Activated CD4-positive, alpha-beta T cell treated with anti-CD3 and anti-CD28 coated beads, Interleukin-2, amount 50 U/mL, for 4 hours (primary cell): ENCODE results near the gene CHD9.
"Not testable (repeated sequence)": the region's sequence is repeated elsewhere in the genome, so short reads cannot be mapped to it uniquely, and the experiment has no call there.

ENCODE experiments used
- DNase-seq, 2 experiments: peaks; one replicate each; pipeline ENCODE4 v3.0.0-alpha.2; 2020

Gene CHD9, protein sequence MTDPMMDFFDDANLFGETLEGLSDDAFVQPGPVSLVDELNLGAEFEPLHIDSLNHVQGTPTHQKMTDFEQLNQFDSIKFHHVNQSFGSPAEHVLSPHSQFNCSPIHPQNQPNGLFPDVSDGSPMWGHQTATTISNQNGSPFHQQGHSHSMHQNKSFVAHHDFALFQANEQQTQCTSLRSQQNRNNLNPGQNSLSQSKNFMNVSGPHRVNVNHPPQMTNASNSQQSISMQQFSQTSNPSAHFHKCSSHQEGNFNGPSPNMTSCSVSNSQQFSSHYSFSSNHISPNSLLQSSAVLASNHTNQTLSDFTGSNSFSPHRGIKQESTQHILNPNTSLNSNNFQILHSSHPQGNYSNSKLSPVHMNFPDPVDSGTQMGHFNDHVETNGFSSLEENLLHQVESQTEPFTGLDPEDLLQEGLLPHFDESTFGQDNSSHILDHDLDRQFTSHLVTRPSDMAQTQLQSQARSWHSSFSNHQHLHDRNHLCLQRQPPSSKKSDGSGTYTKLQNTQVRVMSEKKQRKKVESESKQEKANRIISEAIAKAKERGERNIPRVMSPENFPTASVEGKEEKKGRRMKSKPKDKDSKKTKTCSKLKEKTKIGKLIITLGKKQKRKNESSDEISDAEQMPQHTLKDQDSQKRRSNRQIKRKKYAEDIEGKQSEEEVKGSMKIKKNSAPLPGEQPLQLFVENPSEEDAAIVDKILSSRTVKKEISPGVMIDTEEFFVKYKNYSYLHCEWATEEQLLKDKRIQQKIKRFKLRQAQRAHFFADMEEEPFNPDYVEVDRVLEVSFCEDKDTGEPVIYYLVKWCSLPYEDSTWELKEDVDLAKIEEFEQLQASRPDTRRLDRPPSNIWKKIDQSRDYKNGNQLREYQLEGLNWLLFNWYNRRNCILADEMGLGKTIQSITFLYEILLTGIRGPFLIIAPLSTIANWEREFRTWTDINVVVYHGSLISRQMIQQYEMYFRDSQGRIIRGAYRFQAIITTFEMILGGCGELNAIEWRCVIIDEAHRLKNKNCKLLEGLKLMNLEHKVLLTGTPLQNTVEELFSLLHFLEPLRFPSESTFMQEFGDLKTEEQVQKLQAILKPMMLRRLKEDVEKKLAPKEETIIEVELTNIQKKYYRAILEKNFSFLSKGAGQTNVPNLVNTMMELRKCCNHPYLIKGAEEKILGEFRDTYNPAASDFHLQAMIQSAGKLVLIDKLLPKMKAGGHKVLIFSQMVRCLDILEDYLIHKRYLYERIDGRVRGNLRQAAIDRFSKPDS (N-terminal part only)

DNA sequence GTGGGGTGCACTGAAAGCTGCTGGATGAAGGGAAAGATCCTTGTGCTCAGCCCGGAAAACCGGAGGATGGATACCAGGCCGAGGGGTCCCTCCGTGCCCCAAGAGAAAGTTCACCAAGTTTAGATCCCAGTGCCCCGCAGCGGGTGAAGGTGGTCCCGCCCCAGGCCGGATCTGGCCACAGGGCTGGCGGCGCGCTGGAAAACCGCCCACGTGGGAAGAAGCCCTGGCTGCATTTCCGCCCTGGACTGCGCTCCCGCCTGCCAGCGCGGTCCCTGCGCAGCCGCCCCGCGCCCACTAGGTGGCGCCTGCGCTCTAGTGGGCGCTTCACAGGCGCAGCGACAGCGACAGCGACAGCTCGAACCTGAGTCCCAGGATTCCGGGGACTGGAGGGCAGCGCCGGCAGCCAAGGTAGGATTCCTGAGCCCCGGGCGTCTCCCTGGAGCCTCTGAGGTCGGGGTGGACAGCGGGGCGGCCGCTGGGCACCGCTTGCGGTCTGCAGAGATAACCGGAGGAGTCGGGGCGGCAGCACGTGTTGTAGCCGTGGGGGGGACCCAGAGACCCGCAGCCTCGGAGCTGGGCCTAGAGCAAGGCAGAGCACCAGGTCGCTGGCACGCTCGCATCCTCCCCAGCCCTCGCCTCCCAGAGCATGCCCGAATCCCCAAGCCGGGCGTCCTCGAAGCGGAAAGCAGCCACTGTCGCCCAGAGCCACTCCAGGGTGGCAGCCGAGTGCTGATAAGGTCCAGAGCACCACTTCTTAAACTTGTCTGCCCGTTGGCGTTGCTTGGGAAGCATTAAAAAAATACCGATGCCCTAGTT lies at the start of gene CHD9:
TSS of gene CHD9 (plus strand) at position 322 of the 816 bp plus-strand sequence. CDS start 101,099 bp downstream, outside the sequence.
- peak; percentile 50 to 59 for DNase-seq

DNA sequence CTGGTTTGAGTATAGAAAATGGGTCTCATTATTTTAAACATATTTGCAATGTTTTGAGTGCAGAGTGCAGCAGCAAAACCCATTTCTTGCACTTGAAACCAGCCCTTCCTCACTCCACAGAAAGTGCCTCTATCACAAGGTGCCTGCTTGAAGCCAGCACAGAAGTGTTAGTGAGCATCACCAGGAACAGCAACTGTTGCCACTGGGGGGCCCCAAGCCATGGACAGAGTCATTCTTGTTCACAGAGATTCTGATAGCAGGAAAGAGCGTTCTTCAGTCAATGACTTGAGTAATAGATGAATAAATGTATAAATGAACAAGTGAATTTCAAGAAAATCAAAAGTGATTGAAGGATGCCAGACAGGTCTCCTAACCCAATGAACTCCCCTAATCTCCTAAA lies 47.7 kb upstream of the CHD9 start:
- DNase-seq = no peak

DNA sequence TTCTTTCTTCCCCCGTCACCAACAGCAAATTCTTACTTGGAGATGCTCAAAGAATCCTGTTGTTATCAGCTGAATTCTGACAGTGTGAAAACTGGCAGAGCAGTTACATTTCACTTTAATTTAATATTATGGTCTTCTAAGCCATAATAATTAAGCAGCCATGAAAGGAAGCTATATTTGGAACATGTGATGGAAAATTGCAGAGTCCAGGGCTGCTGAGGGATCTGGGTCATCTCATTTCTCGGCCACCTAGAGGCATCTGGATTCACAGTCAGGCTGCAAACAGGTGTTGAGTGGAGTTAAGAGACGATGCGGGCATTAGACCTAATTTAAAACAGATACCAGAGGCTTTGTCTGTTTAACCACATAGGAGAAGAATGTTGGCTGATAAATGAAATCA lies 40.5 kb upstream of the CHD9 start:
- no peak for DNase-seq

DNA sequence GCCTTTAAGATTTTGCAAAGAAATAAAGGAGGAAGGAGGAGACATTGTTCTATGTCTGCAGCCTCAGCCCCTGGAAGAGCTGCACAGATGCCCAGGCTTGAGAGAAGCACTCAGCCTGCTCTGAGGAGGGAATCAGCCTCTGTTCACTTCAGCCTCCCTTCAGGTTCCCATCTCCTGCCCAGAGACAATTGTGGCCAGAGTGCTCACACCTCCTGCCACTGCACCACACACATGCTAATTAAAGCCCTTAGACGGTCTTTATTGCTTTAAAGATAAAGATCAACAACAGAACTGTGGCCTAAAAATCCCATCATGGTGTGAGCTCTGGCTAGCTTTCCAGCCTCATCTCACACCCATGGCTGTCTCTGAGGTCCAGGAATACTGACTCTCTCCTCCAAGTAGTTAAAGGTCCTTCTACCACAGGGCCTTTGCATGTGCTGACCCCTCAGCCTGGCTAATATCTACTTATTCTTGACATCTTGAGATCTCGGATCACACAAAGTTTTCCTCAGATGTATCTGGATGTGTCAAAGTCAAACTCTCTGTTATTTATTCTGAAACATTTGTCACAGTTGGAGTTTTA lies 35.9 kb upstream of the CHD9 start:
- DNase-seq = no peak

DNA sequence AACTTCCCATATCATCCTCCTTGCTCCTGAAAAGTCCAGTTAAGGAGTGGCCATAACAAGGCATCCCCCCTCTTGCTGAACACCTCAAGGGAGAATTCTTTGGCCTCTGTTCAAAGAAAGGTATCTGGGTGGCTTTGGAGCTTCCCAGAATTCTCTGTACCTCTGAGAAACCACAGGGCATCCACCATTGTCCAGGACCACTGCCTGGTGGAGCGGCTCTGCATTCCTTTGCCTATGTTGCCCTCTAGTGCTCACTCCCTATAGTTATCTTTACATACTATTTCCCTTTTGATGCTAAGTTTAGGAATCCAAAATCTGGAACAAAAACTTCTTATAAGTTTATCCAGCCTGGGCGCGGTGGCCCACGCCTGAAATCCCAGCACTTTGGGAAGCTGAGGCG lies 32.4 kb upstream of the CHD9 start:
- DNase-seq = no peak

DNA sequence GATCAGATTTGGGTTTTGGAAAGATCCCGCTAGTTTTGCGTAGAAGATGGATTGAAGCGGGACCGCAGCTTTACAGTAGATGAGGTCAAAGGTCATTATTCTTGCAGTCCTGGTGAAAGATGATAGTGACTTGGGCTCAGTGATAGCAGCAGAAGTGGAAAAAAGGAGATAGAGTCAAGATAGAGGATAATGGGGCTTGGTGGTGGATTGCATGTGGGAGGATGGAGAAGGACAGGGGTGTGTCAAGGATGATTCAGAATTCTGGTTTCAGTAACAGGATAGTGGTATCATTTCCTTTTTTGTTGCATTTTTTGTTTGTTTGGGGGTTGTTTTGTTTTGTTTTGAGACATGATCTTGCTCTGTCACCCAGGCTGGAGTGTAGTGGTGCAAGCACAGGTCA lies 30.7 kb upstream of the CHD9 start:
- no peak for DNase-seq

DNA sequence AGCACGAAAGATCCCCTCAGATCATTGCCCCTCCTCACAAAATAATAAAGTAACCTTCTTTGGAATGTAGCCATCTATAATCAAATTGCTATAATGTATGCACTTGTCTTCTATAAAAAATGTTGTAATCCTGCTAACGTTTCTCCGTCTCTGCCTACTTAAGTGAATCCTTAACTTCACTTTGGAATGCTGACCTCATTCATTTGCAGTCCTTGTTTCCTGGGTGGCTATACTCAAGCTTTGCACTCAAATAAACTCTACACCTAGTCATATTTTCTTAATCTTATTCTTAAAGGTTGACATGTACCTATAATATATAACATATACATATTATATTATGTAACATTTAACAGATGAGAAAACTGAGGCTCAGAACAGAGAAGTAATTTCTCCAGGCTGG lies 24.8 kb upstream of the CHD9 start:
- DNase-seq = no peak

DNA sequence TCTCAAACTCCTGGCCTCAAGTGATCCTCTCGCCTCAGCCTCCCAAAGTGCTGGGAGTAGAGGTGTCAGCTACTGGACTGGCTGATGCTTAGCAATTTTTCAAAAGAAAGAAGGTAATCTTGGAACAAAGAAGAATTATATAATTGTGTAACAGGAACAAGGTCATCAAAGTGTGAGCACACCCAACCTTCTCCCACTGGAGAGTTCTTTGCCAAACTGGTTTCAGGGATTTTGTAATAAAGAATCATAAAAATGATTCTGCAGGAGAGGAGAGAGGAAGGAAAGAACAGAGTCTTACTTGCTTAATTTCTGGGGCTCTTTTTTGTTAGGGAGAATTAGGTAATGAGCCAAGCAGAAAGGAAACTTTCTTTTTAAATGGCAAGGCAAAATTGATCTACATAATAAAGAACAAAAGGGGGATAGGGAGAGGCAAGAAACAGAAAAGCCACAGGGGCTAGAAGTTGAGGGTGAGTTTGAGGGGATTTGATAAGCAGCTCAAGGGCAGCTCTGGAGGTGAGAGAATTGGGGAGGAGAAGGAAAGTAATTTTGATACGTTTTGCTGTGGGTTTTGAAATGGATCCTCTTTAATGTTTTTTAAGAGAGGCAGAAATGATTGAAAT lies 23.4 kb upstream of the CHD9 start:
- DNase-seq = no peak

DNA sequence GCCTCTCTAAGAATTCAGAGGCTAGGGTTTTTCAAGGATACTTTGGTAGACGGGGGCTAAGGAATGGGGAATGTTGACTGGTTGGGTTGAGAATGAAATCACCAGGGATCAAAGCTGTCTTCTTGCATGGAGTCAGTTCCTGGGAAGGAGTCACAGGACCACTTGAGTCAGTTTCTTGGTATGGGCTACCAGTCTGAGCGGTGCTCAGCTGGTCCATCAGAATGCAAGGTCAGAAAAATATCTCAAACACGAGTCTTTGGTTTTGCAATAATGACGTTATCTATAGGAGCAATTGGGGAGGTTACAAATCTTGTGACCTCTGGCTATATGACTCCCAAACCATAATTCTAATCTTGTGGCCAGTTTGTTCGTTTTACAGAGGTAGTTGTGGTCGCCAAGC lies 20.5 kb upstream of the CHD9 start:
- DNase-seq = no peak

DNA sequence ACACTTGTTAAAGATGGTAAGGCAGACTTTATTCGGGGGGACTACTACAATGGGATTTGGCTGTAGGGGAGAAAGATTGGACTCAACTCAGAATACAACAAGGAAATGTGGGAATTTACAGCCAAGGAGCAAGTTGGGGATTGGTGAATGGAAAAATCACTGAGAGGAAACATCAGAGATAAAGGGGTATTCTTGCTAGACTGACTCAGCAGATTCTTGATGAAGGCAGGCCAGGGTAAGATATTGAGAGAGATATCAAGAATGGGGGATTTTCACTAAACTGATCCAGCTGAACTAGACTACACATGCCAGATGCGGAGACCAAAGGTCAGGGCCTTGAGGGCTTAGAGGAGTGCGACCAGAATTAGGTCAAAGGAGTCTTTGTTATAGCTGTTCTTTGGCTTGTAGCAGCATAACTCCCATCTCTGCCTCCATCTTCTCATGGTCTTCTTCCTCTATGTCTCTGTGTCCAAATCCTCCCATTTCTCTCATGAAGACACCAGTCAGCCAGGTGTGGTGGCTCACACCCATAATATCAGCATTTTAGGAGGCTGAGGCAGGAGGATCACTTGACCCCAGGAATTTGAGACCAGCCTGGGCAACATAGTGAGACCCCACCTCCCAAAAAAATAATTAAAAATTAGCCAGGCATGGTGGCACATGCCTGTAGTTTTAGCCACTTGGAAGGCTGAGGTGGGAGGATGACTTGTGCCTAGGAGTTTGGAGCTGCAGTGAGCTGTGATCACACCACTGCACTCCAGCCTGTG lies 19.4 kb upstream of the CHD9 start:
- DNase-seq = no peak

DNA sequence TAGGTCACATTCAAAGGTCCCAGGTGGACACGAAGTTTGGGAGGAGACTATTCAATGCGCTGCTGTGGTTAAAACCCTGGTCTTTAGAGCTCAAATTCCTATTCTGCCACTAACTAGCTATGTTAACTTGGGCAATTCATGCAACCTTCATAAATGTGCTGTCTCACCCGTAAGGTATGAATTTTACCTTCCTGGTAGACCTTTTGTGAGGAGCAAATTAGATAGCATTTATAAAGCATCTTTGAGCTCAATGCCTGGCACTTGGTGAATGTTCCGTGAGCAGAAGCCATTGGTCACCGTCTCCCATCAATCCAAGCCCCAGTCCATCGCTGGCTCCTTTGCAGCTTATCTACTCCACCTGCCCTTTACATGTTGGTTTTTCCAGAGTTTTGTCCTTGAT lies 18.7 kb upstream of the CHD9 start:
- no peak for DNase-seq

DNA sequence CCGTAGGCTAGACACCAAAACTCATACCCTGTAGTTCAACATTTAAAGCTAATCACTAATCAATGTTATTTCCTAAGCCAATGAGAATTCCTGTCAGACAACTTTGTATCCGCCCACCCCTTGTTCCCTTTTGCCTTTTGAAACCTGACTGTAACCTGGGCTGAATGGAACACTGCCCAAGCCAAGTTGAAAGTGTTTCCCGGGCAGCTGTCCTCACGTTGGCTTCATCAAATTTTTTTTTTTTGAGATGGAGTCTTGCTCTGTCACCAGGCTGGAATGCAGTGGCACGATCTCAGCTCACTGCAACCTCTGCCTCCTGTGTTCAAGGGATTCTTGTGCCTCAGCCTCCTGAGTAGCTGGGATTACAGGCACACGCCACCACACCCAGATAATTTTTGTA lies 18.1 kb upstream of the CHD9 start:
- not testable (repeated sequence) for DNase-seq

DNA sequence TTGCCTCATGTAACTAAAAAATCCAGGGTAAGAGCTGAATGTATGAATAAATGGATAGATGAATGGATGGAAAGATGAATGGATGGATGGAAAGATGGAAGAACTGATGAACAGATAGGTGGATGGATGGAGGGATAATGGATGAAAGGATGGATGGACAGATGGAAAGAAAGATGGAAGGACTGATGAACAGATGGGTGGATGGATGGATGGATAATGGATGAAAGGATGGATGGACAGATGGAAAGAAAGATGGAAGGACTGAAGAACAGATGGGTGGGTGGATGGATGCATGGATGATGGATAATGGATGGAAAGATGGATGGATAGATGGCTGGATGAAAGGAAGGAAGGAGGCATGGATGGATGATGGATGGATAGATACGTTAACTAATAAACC lies 14.0 kb upstream of the CHD9 start:
- DNase-seq = no peak

DNA sequence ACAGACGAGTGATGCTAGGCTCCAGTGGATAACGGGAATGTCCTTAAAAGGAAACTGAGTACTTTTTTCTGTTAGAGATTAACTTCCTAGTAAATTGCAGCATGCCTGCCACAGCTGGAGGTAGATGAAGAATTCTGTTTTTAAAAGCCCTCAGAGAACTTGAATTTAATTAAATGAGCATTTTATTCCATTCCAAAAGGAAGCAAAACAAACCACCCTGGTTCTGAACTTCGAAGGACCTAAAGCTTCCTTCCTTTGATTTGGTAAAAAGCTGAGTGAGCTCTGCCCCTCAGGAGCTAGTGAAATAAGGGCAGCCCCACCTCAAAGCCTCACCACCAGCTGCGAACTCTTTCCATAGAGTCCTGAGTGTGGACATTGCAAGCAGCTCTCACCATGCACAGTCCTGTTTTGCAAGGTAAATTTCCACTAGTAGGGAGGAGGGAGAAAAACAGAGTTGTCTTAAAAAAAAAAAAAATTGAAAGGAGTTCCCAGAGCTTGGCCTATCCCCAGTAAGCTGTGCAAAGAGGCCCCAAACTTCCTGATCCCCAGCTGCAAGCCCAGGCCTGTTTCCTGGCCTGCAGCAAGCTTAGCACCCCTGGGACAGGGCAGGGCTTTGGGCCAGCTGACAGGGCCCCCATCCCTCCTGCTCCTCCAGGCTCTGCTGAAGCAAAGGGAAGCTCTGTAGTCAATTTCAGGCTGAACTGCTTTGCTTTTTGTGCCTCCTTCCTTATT lies 13.3 kb upstream of the CHD9 start:
- DNase-seq = no peak

DNA sequence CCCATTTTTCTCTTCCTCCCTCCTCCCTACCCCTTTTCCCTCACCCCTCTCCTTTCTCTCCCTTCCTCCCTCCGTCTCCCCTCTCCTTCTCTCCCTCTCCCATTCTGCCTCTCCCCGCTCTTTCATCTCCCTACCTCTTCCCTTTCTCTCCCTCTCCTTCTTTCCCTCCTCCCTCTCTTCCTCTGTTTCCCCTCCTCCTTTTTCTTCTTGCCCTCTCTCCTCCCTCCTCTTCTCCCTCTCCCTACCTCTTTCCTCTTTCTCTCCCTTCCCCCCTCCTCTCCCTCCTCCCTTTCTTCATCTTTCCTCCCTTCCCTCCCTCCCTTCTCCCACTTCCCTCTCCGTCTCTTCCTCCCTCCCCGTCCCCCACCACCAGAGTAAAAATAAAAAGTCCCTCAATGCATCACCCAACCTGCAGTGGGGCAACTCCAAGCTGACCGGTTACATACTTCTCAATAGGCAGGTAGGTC lies 12.5 kb upstream of the CHD9 start:
- DNase-seq = no peak

DNA sequence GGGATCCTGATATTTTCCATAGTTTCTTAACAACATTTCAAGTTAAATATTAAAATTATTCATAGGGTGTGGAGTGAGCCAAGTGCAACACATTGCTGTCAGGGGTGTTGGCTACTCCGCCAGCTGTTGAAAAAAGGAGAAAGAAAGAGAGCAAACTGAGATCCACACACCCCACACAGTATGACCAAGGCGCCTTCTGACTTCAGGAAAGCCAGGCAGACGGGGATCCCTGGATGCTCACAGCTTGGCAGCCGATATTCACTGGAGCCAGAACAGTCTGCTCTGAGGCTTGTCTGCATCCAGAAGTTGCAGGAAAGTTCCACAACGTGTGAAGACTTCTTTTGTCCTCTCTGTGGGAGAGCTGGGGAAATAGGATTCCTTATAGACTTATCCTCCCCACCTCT lies 11.4 kb upstream of the CHD9 start:
- no peak for DNase-seq

DNA sequence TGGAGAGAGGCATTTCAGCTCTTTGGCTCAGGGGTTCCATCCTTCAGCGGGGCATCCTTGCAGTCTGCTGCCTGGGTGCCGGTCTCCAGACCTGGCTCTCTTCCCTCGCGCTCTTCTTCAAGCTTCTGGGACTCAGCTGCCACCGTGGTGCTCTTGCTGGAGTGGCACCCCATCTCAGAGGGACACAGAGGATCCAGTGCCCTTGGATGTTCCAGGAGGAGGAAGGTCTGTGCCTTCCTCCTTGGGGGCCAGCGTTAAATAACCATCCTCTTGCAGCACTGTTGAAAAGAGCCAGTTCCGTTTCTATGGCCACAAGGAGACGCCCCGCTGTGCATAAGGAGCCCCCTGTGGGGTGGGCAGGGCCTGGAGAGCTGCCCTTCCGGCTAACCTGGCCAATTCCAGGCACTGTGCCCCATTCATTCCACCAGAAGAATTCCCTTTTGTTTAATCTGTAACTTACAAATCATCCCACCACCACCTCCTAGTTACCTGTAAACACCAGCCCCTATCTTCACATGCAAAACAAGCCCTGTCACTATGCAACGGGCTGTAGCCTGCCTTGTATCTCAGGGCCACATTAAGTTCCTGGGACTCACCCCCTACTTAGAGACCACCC lies 10.7 kb upstream of the CHD9 start:
- DNase-seq = no peak

DNA sequence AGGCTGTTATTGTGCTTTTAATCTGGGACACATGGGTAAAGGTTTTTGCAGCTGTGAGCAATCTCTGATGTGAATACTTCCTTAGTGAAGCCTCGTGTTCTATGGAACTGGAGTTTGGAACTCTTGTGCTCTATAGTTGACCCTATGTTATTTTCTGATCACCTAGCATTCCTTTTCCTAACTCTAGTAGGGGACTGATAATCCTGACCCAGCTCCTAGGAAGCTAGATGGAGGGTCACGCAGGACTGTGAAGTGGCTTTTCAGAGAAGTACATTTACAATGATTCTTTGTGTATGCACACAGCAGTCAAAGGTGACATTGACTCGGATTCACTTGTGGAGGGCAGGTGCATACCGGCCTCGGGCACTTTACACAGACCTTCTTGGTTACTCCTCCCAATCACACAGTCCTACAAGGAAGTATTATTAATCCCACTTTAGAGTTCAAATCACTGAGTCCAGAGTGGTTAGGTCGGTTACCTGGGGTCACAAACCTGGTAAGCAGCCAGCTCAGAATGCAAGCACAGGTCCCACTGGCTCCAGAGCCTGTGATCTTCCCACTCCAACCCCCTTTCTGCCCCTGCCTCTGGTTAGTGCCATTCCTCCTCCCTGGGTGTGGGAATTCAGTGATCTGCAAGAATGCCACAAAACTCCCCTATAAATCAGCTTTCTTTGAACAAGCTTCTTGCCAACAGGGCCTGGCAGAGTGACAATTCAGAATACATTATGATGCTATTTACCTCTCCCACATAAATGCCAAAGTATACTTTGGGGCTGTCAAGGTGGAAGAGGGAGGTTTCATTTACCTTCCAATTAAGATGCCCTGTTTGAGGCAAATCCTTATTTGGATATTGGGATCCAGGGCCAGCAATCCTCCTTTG lies 9.2 kb upstream of the CHD9 start:
- DNase-seq = no peak
